ENCODE data around the gene STX7. TPM values are rescaled to one million over a fixed set of nuclear protein-coding genes. Genes with fewer than 3 reads are reported as not detected.

STX7 gene
- polyA plus RNA-seq, 6 donors from 2014 or later, result 141 to 257 (median 207) TPM

Other genes starting within 250 kb of the STX7 start
- gene MOXD1, start 111.6 kb downstream of the STX7 start, polyA plus RNA-seq (ENCODE audit: low read depth in 6 of 6), result 10 to 100 TPM in 2 of 6 donors, 1 to 10 TPM in 4; 3.8 to 11.4 (median 8.1) TPM
- gene TAAR9, start 25.2 kb upstream of the STX7 start, polyA plus RNA-seq (ENCODE audit: low read depth in 6 of 6), result not detected
- gene TAAR8, start 39.6 kb upstream of the STX7 start, polyA plus RNA-seq (ENCODE audit: low read depth in 6 of 6), result not detected
- gene TAAR6, start 57.2 kb upstream of the STX7 start, polyA plus RNA-seq (ENCODE audit: low read depth in 6 of 6), result not detected
- gene TAAR5, start 76.6 kb upstream of the STX7 start, polyA plus RNA-seq (ENCODE audit: low read depth in 6 of 6), result not detected
- not detected for gene TAAR2, start 111.2 kb upstream of the STX7 start, polyA plus RNA-seq (ENCODE audit: low read depth in 6 of 6)
- gene TAAR1, start 146.1 kb upstream of the STX7 start, polyA plus RNA-seq (ENCODE audit: low read depth in 6 of 6), result not detected
- gene VNN1, start 200.9 kb upstream of the STX7 start, polyA plus RNA-seq (ENCODE audit: low read depth in 6 of 6), result under 1 TPM in 3 of 6 donors, not detected in 3; 0.09 to 0.17 (median 0.10) TPM
- gene VNN2, start 244.8 kb upstream of the STX7 start, polyA plus RNA-seq (ENCODE audit: low read depth in 6 of 6), result 10 to 100 TPM; 41.0 to 69.4 (median 56.6) TPM